B cell (primary cell): ENCODE measurements around the gene FRYL. TPM values are rescaled to one million over a fixed set of nuclear protein-coding genes. Genes with fewer than 3 reads are reported as not detected.

ENCODE experiments used
- ATAC-seq: fragments of 200-7000 bp; cut with Tn5 transposase; one replicate; pipeline ENCODE4 v1.10.0; 2021; ENCODE audit warnings: low read depth, mild to moderate bottlenecking, moderate number of reproducible peaks, moderate library complexity
- CTCF ChIA-PET: fragments of 350-600 bp; sonication (Branson Sonifier 250); formaldehyde crosslinking; loops from one replicate; lab custom pipeline; 2021; ENCODE audit warnings: antibody characterized with exemption, inconsistent platforms; lab: Charles Lee
- POLR2A ChIA-PET: fragments of 350-600 bp; sonication (Branson Sonifier 250); formaldehyde crosslinking; loops from one replicate; lab custom pipeline; 2021; ENCODE audit warnings: antibody characterized with exemption; lab: Charles Lee
- DNase-seq: peaks from one replicate; pipeline ENCODE4 v3.0.0; 2013
- H2AFZ ChIP-seq: 2 replicates; pipeline ENCODE4 v1.6.1; 2012; ENCODE audit warnings: mild to moderate bottlenecking, low read depth, low read length; ENCODE audit not compliant: insufficient read depth, poor library complexity, severe bottlenecking
- H3K27ac ChIP-seq, 2 donors: 1 replicate in 1 of 2; 2 replicates in 1 of 2; pipeline ENCODE4 v1.5.1; 2012 to 2013; ENCODE audit warnings: low read length in 2 of 2, mild to moderate bottlenecking in 2 of 2, moderate library complexity in 1 of 2
- H3K27me3 ChIP-seq, 4 experiments: fragments of 200-600 bp in 1 of 4; sonication (generic) in 1 of 4; replicated peaks in 1 of 4; 1 replicate in 2 of 4; 2 replicates in 2 of 4; pipeline versions ENCODE4 v1.6.1 to v1.7.0; 2013 to 2016; ENCODE audit warnings: low read length in 3 of 4, mild to moderate bottlenecking in 2 of 4, mixed read lengths in 1 of 4, moderate library complexity in 1 of 4; ENCODE audit not compliant: insufficient read depth in 4 of 4, control insufficient read depth in 3 of 4; ENCODE audit errors: control extremely low read depth in 1 of 4
- H3K36me3 ChIP-seq, 2 experiments: replicated peaks in 1 of 2; 1 replicate in 1 of 2; 2 replicates in 1 of 2; pipeline versions ENCODE4 v1.6.1 to v1.7.1; 2013; ENCODE audit warnings: low read length in 1 of 2; ENCODE audit not compliant: insufficient read depth in 2 of 2, control insufficient read depth in 1 of 2; ENCODE audit errors: control extremely low read depth in 1 of 2, extremely low read depth in 1 of 2
- H3K4me1 ChIP-seq, 2 donors: fragments of 200-600 bp in 1 of 2; sonication (generic) in 1 of 2; 1 replicate in 1 of 2; 2 replicates in 1 of 2; pipeline versions ENCODE4 v1.5.1 to v1.6.1; 2013 to 2017; ENCODE audit warnings: low read length in 2 of 2; ENCODE audit not compliant: control insufficient read depth in 2 of 2, insufficient read depth in 2 of 2
- H3K4me2 ChIP-seq: replicated peaks from 2 replicates; pipeline ENCODE3; 2012; ENCODE audit warnings: mild to moderate bottlenecking, low read depth, low read length; ENCODE audit not compliant: poor library complexity, severe bottlenecking
- H3K4me3 ChIP-seq, 5 experiments: fragments of 200-600 bp in 1 of 5; sonication (generic) in 1 of 5; 1 replicate in 3 of 5; 2 replicates in 2 of 5; pipeline versions ENCODE4 v1.5.1 to v1.7.0; 2011 to 2016; ENCODE audit warnings: low read length in 4 of 5, mild to moderate bottlenecking in 4 of 5, low read depth in 2 of 5, control low read depth in 1 of 5, moderate library complexity in 1 of 5; ENCODE audit not compliant: insufficient read depth in 1 of 5; ENCODE audit errors: control extremely low read depth in 1 of 5, extremely low read depth in 1 of 5
- H3K79me2 ChIP-seq: fragments of 200-600 bp; sonication (generic); one replicate; pipeline ENCODE4 v1.6.0; 2016; ENCODE audit warnings: low read length; ENCODE audit not compliant: control insufficient read depth, insufficient read depth
- H3K9ac ChIP-seq: fragments of 200-600 bp; sonication (generic); 2 replicates; pipeline ENCODE4 v1.6.1; 2017; ENCODE audit warnings: mild to moderate bottlenecking, low read length, moderate library complexity
- H3K9me3 ChIP-seq, 3 donors: one replicate each; pipeline versions ENCODE4 v1.6.1 to v1.7.1; 2013; ENCODE audit warnings: low read length in 2 of 3; ENCODE audit not compliant: control insufficient read depth in 2 of 3, insufficient read depth in 1 of 3; ENCODE audit errors: control extremely low read depth in 1 of 3
- H4K20me1 ChIP-seq: 2 replicates; pipeline ENCODE4 v1.6.0; 2012; ENCODE audit warnings: mild to moderate bottlenecking, low read length; ENCODE audit not compliant: insufficient read depth, control insufficient read depth, poor library complexity, severe bottlenecking
- H3K27ac Mint-ChIP-seq: one replicate; pipeline ENCODE4 v1.8.0; 2021; ENCODE audit warnings: mixed read lengths
- H3K27me3 Mint-ChIP-seq: one replicate; pipeline ENCODE4 v1.8.0; 2021; ENCODE audit warnings: mixed read lengths
- H3K4me1 Mint-ChIP-seq: one replicate; pipeline ENCODE4 v1.8.0; 2021; ENCODE audit warnings: mixed read lengths
- H3K4me3 Mint-ChIP-seq: one replicate; pipeline ENCODE4 v1.8.0; 2021; ENCODE audit warnings: mixed read lengths
- H3K9me3 Mint-ChIP-seq: one replicate; pipeline ENCODE4 v1.8.0; 2022; ENCODE audit warnings: mixed read lengths; ENCODE audit not compliant: insufficient read depth
- EZH2 ChIP-seq: IDR thresholded peaks from 2 replicates; pipeline ENCODE4 v1.6.1; 2012; ENCODE audit warnings: borderline replicate concordance, low read depth, mild to moderate bottlenecking, moderate library complexity, low read length; ENCODE audit not compliant: insufficient read depth, poor library complexity, severe bottlenecking
- intact Hi-C: fragments of 100-400 bp; cut with micrococcal nuclease; formaldehyde crosslinking; loops from one replicate; pipeline ENCODE4 v1.10.0; 2022
- polyA plus RNA-seq: library from polyadenylated mRNA; depleted of rRNA; stranded (reverse); fragments of >200 nt; gene quantifications from 2 replicates; pipeline ENCODE4 v1.2.3, GENCODE V29; 2012
- total RNA-seq, 2 donors: library from RNA; stranded (reverse); fragments of 120-200 nt in 1 of 2; gene quantifications; 1 replicate in 1 of 2; 2 replicates in 1 of 2; pipeline versions ENCODE4 v1.2.3 to v1.2.4, GENCODE V29; 2013 to 2022
- TF ChIP-seq, protein P1 (sequence below): fragments of 200-600 bp; IDR thresholded peaks from one replicate; pipeline ENCODE4 v1.8.0; 2022; ENCODE audit warnings: antibody characterized with exemption, mild to moderate bottlenecking

FRYL gene
- total and polyA plus RNA-seq, 2 donors (not counting 1 experiment from before 2014, with no cell fraction given) = 15.5 to 138 TPM

DNA sequence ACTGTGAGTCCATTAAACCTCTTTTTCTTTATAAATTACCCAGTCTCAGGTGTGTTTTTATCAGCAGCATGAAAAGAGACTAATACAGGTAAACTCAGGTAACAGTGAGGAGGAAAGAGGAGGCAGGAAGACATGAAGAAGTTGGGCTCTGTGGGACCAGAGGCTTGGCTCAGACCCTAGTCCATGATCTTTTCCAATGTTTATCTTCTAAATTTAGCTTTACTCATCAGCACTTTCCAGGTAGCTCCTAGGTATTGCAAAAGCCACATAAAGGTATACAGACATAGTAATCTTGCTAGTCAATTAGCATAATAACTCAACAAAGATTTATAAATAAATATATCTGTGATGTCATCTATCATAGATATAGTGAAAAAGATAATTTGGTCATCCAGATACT is 11.2 kb upstream of the FRYL start:
- no peaks in the 10 kb centered on the region for H3K36me3 ChIP-seq
- no peak overlapping the region for H3K4me3 Mint-ChIP-seq
- no peak for DNase-seq
- POLR2A ChIA-PET = no interaction called here
- no peaks in the 10 kb centered on the region for H3K9me3 Mint-ChIP-seq
- H3K4me2 ChIP-seq = no peak overlapping the region
- H3K9me3 ChIP-seq = no peaks in the 10 kb centered on the region
- H3K4me1 ChIP-seq = peaks cover 24 to 25% of the 10 kb centered on the region in 2 donors
- no peak overlapping the region for H3K27ac ChIP-seq
- peaks cover 29% of the 10 kb centered on the region for H3K4me1 Mint-ChIP-seq
- no peak overlapping the region for H3K9ac ChIP-seq
- TF ChIP-seq, protein P1, sequence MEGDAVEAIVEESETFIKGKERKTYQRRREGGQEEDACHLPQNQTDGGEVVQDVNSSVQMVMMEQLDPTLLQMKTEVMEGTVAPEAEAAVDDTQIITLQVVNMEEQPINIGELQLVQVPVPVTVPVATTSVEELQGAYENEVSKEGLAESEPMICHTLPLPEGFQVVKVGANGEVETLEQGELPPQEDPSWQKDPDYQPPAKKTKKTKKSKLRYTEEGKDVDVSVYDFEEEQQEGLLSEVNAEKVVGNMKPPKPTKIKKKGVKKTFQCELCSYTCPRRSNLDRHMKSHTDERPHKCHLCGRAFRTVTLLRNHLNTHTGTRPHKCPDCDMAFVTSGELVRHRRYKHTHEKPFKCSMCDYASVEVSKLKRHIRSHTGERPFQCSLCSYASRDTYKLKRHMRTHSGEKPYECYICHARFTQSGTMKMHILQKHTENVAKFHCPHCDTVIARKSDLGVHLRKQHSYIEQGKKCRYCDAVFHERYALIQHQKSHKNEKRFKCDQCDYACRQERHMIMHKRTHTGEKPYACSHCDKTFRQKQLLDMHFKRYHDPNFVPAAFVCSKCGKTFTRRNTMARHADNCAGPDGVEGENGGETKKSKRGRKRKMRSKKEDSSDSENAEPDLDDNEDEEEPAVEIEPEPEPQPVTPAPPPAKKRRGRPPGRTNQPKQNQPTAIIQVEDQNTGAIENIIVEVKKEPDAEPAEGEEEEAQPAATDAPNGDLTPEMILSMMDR = no peak
- no peak for TF ChIP-seq EZH2
- H3K27me3 Mint-ChIP-seq = no peaks in the 10 kb centered on the region
- H3K27me3 ChIP-seq = no peaks in the 10 kb centered on the region
- H4K20me1 ChIP-seq = no peaks in the 10 kb centered on the region
- no peak overlapping the region for H2AFZ ChIP-seq
- H3K27ac Mint-ChIP-seq = no peak overlapping the region
- CTCF ChIA-PET = no interaction called here
- H3K79me2 ChIP-seq = no peaks in the 10 kb centered on the region
- intact Hi-C loops = no loop called here
- no peak for ATAC-seq
- no peak overlapping the region for H3K4me3 ChIP-seq

DNA sequence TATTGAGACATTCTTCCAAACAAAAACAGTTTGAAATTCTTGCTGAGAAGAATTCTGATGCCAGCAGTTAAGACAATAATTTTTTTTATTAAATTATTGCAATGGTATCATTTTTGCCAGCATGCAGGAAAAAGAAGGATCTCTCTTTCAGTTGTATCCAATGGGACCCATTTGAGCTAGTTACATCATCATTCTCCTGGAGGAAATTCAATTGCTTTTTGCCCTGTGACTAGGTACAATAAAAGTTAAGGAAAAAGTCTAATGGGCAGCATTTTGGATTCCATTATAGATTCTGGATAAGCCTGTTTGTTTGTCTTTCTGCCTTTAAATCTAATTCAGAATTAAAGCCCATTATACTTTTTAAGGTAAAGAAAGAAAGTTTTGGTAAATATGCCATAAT is 10.5 kb upstream of the FRYL start:
- H3K9ac ChIP-seq = no peak overlapping the region
- ChIA-PET CTCF (no interaction called here), POLR2A (interaction anchor here (0.7 kb wide), 1 partner anchor 10 kb away, joined by 4 read pairs; the partner anchor contains the start of gene FRYL)
- ATAC-seq (no peak), DNase-seq (no peak)
- no peak overlapping the region for H3K4me2 ChIP-seq
- Mint-ChIP-seq H3K9me3 (no peaks in the 10 kb centered on the region), H3K27ac (no peak overlapping the region), H3K27me3 (no peaks in the 10 kb centered on the region), H3K4me1 (peaks cover 24% of the 10 kb centered on the region), H3K4me3 (no peak overlapping the region)
- intact Hi-C loops = no loop called here
- no peaks in the 10 kb centered on the region for H3K36me3 ChIP-seq
- H3K4me1 ChIP-seq = peaks cover 17 to 19% of the 10 kb centered on the region in 2 donors
- no peak overlapping the region for H3K27ac ChIP-seq
- H3K4me3 ChIP-seq = no peak overlapping the region
- TF ChIP-seq, protein P1 = no peak
- no peak for TF ChIP-seq EZH2
- no peaks in the 10 kb centered on the region for H3K27me3 ChIP-seq
- no peak overlapping the region for H2AFZ ChIP-seq
- H3K9me3 ChIP-seq = no peaks in the 10 kb centered on the region
- no peaks in the 10 kb centered on the region for H4K20me1 ChIP-seq
- H3K79me2 ChIP-seq = no peaks in the 10 kb centered on the region
